Measurements from ENCODE around the gene HNRNPH3. TPM values are rescaled to one million over a fixed set of nuclear protein-coding genes. Genes with fewer than 3 reads are reported as not detected.

Gene HNRNPH3
- polyA plus RNA-seq, 3 donors, result 36.6 to 86.0 (median 71.6) TPM

DNA sequence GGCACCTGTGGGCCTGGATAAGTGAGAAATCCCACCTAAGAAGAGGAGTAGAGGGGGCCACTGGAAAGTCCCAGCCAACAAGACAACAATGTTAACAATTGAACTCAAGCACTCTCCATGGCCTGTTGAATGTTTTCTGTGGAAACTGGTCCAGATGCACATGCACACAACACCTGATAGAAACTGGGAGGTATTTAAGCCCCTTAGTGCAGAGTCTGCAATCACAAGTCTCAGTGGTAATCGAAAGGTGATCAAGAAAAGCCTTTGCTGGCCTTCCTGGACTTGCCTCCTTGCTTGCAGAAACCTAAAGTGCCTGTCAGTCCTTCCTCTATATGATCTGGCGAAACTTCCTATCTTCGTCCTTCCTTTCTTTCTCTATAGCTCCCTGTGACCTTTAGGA lies 30.6 kb upstream of the HNRNPH3 start:
- Histone ChIP-seq H3K36me3 (replicated peaks in 1 of 2; ENCODE audit: control insufficient read depth in 1 of 2, insufficient read depth in 2 of 2, low read length in 2 of 2) (no peaks in the 10 kb centered on the region), H3K4me1 (ENCODE audit: control insufficient read depth in 1 of 2, insufficient read depth in 2 of 2, low read length in 2 of 2) (peaks cover 25 to 26% of the 10 kb centered on the region in 2 donors), H3K27ac (ENCODE audit: low read depth in 1 of 2, low read length in 2 of 2) (peak overlapping the region; percentile 22 to 77), H3K27me3 (ENCODE audit: control insufficient read depth in 2 of 2, insufficient read depth in 2 of 2, low read length in 2 of 2) (no peaks in the 10 kb centered on the region), H3K4me2 (replicated peaks; ENCODE audit: extremely low read depth, low read length, poor library complexity, severe bottlenecking) (peak overlapping the region; percentile 63), H4K20me1 (ENCODE audit: insufficient read depth, low read length) (no peaks in the 10 kb centered on the region), H3K4me3 (replicated peaks in 1 of 3; ENCODE audit: low read depth in 2 of 3, low read length in 3 of 3) (peak overlapping the region in 1 of 3 experiments; percentile 20), H3K9ac (ENCODE audit: insufficient read depth, low read length, poor library complexity, severe bottlenecking) (no peak overlapping the region), H3K9me3 (replicated peaks in 1 of 2; ENCODE audit: control insufficient read depth in 1 of 2, insufficient read depth in 1 of 2, low read length in 2 of 2) (no peaks in the 10 kb centered on the region), H2AFZ (ENCODE audit: insufficient read depth, low read depth, low read length, poor library complexity, severe bottlenecking) (peak overlapping the region; percentile 68), H3K79me2 (ENCODE audit: insufficient read depth, low read length) (no peaks in the 10 kb centered on the region)
- no peaks in the 10 kb centered on the region for H3K9me3 Mint-ChIP-seq
- H3K4me1 Mint-ChIP-seq, result peaks cover 24% of the 10 kb centered on the region
- intact Hi-C loops (cut with micrococcal nuclease), result loop anchor here (5.0 kb wide), 1 partner anchor 89 kb away; no protein-coding TSS in a partner anchor
- peaks cover 0 to 2% (median 0%) of the 10 kb centered on the region in 3 donors for H3K27me3 Mint-ChIP-seq (ENCODE audit: low read depth in 3 of 3)
- TF ChIP-seq, protein P1, sequence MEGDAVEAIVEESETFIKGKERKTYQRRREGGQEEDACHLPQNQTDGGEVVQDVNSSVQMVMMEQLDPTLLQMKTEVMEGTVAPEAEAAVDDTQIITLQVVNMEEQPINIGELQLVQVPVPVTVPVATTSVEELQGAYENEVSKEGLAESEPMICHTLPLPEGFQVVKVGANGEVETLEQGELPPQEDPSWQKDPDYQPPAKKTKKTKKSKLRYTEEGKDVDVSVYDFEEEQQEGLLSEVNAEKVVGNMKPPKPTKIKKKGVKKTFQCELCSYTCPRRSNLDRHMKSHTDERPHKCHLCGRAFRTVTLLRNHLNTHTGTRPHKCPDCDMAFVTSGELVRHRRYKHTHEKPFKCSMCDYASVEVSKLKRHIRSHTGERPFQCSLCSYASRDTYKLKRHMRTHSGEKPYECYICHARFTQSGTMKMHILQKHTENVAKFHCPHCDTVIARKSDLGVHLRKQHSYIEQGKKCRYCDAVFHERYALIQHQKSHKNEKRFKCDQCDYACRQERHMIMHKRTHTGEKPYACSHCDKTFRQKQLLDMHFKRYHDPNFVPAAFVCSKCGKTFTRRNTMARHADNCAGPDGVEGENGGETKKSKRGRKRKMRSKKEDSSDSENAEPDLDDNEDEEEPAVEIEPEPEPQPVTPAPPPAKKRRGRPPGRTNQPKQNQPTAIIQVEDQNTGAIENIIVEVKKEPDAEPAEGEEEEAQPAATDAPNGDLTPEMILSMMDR (IDR thresholded peaks at IDR 0.05), result no peak
- peak overlapping the region in 6 of 7 donors; percentile 46 to 88 (median 86) for H3K27ac Mint-ChIP-seq
- peaks cover 0 to 2% of the 10 kb centered on the region in 2 donors for H3K36me3 Mint-ChIP-seq
- WGBS (ENCODE audit: insufficient coverage), result 71% methylated on average over 1 of the region's 3 CpGs
- H3K4me3 Mint-ChIP-seq, result peak overlapping the region; percentile 12 to 65
- DNase-seq, result peak in 1 of 3 donors; percentile 12

DNA sequence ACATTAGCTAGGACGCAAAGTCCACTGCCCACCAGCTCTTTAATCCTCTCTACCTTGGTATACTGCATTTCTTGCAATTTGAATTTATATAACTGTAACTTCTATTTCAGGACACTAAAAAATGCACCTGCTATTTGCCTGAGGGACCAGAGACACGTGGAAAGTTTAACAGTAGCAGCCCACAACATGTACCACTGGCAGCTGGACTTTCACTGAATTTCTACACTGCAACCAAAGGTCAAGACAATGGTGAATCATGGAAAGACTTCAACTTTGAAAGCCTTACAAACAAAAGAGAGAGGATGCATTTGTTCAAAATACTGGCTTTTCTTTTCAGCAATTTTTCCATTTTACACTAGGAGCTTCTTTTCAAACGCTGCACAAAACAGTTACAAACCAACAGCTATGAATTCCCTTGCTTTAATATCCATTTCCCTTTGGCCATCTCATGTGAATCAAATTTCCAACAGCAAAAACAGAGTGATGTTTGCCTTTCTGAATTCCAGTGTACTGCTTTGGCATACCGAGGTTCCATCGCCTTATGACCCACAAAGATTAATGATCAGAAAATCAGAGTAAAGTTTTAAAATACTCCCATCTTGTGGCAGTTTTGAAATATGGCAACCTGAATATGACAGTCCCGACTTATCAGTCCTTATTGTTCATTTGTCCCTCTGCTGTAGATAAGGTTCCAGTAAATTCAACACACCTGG lies 29.9 kb upstream of the HNRNPH3 start:
- Histone ChIP-seq H3K9ac (ENCODE audit: insufficient read depth, low read length, poor library complexity, severe bottlenecking) (no peak overlapping the region), H3K79me2 (ENCODE audit: insufficient read depth, low read length) (no peaks in the 10 kb centered on the region), H2AFZ (ENCODE audit: insufficient read depth, low read depth, low read length, poor library complexity, severe bottlenecking) (no peak overlapping the region), H3K4me1 (ENCODE audit: control insufficient read depth in 1 of 2, insufficient read depth in 2 of 2, low read length in 2 of 2) (peaks cover 25 to 26% of the 10 kb centered on the region in 2 donors), H4K20me1 (ENCODE audit: insufficient read depth, low read length) (no peaks in the 10 kb centered on the region), H3K36me3 (replicated peaks in 1 of 2; ENCODE audit: control insufficient read depth in 1 of 2, insufficient read depth in 2 of 2, low read length in 2 of 2) (no peaks in the 10 kb centered on the region), H3K27me3 (ENCODE audit: control insufficient read depth in 2 of 2, insufficient read depth in 2 of 2, low read length in 2 of 2) (no peaks in the 10 kb centered on the region), H3K27ac (ENCODE audit: low read depth in 1 of 2, low read length in 2 of 2) (no peak overlapping the region), H3K4me2 (replicated peaks; ENCODE audit: extremely low read depth, low read length, poor library complexity, severe bottlenecking) (peak overlapping the region; percentile 63), H3K4me3 (replicated peaks in 1 of 3; ENCODE audit: low read depth in 2 of 3, low read length in 3 of 3) (peak overlapping the region in 1 of 3 experiments; percentile 20), H3K9me3 (replicated peaks in 1 of 2; ENCODE audit: control insufficient read depth in 1 of 2, insufficient read depth in 1 of 2, low read length in 2 of 2) (no peaks in the 10 kb centered on the region)
- peak overlapping the region in 5 of 7 donors; percentile 26 to 83 (median 53) for H3K27ac Mint-ChIP-seq
- TF ChIP-seq, protein P1 (IDR thresholded peaks at IDR 0.05), result peak; percentile 72
- H3K4me1 Mint-ChIP-seq, result peaks cover 24% of the 10 kb centered on the region
- peaks cover 0 to 2% (median 0%) of the 10 kb centered on the region in 3 donors for H3K27me3 Mint-ChIP-seq (ENCODE audit: low read depth in 3 of 3)
- H3K36me3 Mint-ChIP-seq, result peaks cover 0 to 2% of the 10 kb centered on the region in 2 donors
- peak; percentile 18 to 56 (median 37) for DNase-seq
- 95% methylated on average over 2 of the region's 6 CpGs for WGBS (ENCODE audit: insufficient coverage)
- H3K4me3 Mint-ChIP-seq, result peak overlapping the region in 1 of 2 donors; percentile 65
- intact Hi-C loops (cut with micrococcal nuclease), result loop anchor here (5.0 kb wide), 1 partner anchor 90 kb away; no protein-coding TSS in a partner anchor
- H3K9me3 Mint-ChIP-seq, result no peaks in the 10 kb centered on the region
